GM18502 (cell line): Measurements from ENCODE around the gene SPRR2D.
"Not testable (repeated sequence)": the region's sequence is repeated elsewhere in the genome, so short reads cannot be mapped to it uniquely, and the experiment has no call there.

Source experiments
- ATAC-seq: cut with Tn5 transposase; IDR thresholded peaks from one replicate; pipeline ENCODE4 v1.9.1; 2021; ENCODE audit warnings: mild to moderate bottlenecking; ENCODE audit not compliant: unreplicated experiment, poor library complexity

Gene SPRR2D

GRCh38 chr1:153022340-153022739 is 18.6 kb downstream of the SPRR2D start:
- ATAC-seq = not testable (repeated sequence)

GRCh38 chr1:153021829-153022228 is 19.1 kb downstream of the SPRR2D start:
- ATAC-seq = not testable (repeated sequence)

- ATAC-seq = not testable (repeated sequence)
These were observed 29.6 kb downstream of the SPRR2D start for GRCh38 chr1:153011235-153011758.

- ATAC-seq = no peak
These were observed 39.5 kb downstream of the SPRR2D start, which contains the start of gene SPRR3 for GRCh38 chr1:153001382-153001781. TSS of gene SPRR3 (plus strand) at chr1:153001749. CDS start at chr1:153003021, 1,272 bp downstream.

- no peak for ATAC-seq
These were observed 40.6 kb downstream of the SPRR2D start for GRCh38 chr1:153000294-153000693.

- no peak for ATAC-seq
These were observed 41.1 kb downstream of the SPRR2D start for GRCh38 chr1:152999818-153000217.

- no peak for ATAC-seq
These were observed 42.4 kb downstream of the SPRR2D start for GRCh38 chr1:152998476-152998875.

- no peak for ATAC-seq
These were observed 43.0 kb downstream of the SPRR2D start for GRCh38 chr1:152997901-152998300.

GRCh38 chr1:152996633-152997400 is 44.1 kb downstream of the SPRR2D start:
- ATAC-seq = no peak

GRCh38 chr1:152995842-152996241 is 45.1 kb downstream of the SPRR2D start:
- no peak for ATAC-seq

GRCh38 chr1:152993186-152993585 is 47.7 kb downstream of the SPRR2D start:
- no peak for ATAC-seq
